Neural cell (in vitro differentiated cells): ENCODE results near the gene CYP46A1. TPM values are rescaled to one million over a fixed set of nuclear protein-coding genes. Genes with fewer than 3 reads are reported as not detected.

Experiments
- H2AFZ ChIP-seq: fragments of 200-600, 300-800 bp; sonication (generic), shearing (Covaris generic); 2 replicates; pipeline ENCODE4 v1.6.0; 2014; ENCODE audit warnings: low read depth, mild to moderate bottlenecking, antibody characterized with exemption, low read length, moderate library complexity
- H3F3A ChIP-seq: fragments of 200-600 bp; shearing (Covaris generic); 2 replicates; pipeline ENCODE4 v1.6.1; 2016; ENCODE audit warnings: mild to moderate bottlenecking, moderate library complexity, mixed read lengths, antibody characterized with exemption, low read length; ENCODE audit not compliant: insufficient read depth, poor library complexity, severe bottlenecking
- H3K27ac ChIP-seq: fragments of 200-600, 300-800 bp; sonication (generic), shearing (Covaris generic); 2 replicates; pipeline ENCODE4 v1.5.1; 2014; ENCODE audit warnings: mild to moderate bottlenecking, low read length, moderate library complexity
- H3K27me3 ChIP-seq: fragments of 300-800, 200-600 bp; sonication (generic), shearing (Covaris generic); 2 replicates; pipeline ENCODE4 v1.6.0; 2014; ENCODE audit warnings: mild to moderate bottlenecking, low read depth, low read length, moderate library complexity; ENCODE audit not compliant: insufficient read depth
- H3K36me3 ChIP-seq: fragments of 300-800, 200-600 bp; sonication (generic), shearing (Covaris generic); 2 replicates; pipeline ENCODE4 v1.5.1; 2014; ENCODE audit warnings: mild to moderate bottlenecking, antibody characterized with exemption, low read length, moderate library complexity; ENCODE audit not compliant: insufficient read depth
- H3K4me2 ChIP-seq: fragments of 300-800, 200-600 bp; sonication (generic), shearing (Covaris generic); 2 replicates; pipeline ENCODE4 v1.6.0; 2014; ENCODE audit warnings: mild to moderate bottlenecking, low read length
- H3K4me3 ChIP-seq: fragments of 300-800, 200-600 bp; sonication (generic), shearing (Covaris generic); 2 replicates; pipeline ENCODE4 v1.5.1; 2014; ENCODE audit warnings: mild to moderate bottlenecking, low read length, moderate library complexity
- H3K79me2 ChIP-seq: fragments of 200-600 bp; shearing (Covaris generic); replicated peaks from 2 replicates; pipeline ENCODE4 v1.6.0; 2014; ENCODE audit warnings: mild to moderate bottlenecking, low read length, moderate library complexity; ENCODE audit not compliant: insufficient read depth
- H3K9ac ChIP-seq: fragments of 300-800, 200-600 bp; sonication (generic), shearing (Covaris generic); 2 replicates; pipeline ENCODE4 v1.6.1; 2016; ENCODE audit warnings: mild to moderate bottlenecking, low read length, mixed read lengths
- H3K9me2 ChIP-seq: fragments of 200-600 bp; shearing (Covaris generic); 2 replicates; pipeline ENCODE4 v1.6.1; 2016; ENCODE audit warnings: mild to moderate bottlenecking, low read length, mixed read lengths; ENCODE audit not compliant: insufficient read depth
- H3K9me3 ChIP-seq: fragments of 200-600, 300-800 bp; sonication (generic), shearing (Covaris generic); 2 replicates; pipeline ENCODE4 v1.6.1; 2016; ENCODE audit warnings: mild to moderate bottlenecking, mixed run types, low read length, moderate library complexity, mixed read lengths
- H4K20me1 ChIP-seq: fragments of 200-600 bp; shearing (Covaris generic); 2 replicates; pipeline ENCODE4 v1.6.1; 2016; ENCODE audit warnings: mild to moderate bottlenecking, mixed run types; ENCODE audit not compliant: insufficient read depth
- EP300 ChIP-seq: fragments of 450-650 bp; conservative IDR thresholded peaks from 2 replicates; pipeline ENCODE4 v1.6.1; 2014; ENCODE audit warnings: antibody characterized with exemption, mild to moderate bottlenecking, moderate library complexity; ENCODE audit not compliant: poor library complexity, severe bottlenecking
- EZH2 ChIP-seq: fragments of 200-600, 300-800 bp; shearing (Covaris generic), sonication (generic); IDR thresholded peaks from 2 replicates; pipeline ENCODE4 v1.6.1; 2014; ENCODE audit warnings: antibody characterized with exemption, low read length, borderline replicate concordance, mild to moderate bottlenecking; ENCODE audit not compliant: insufficient read depth, poor library complexity, severe bottlenecking
- MXI1 ChIP-seq: fragments of 450-650 bp; conservative IDR thresholded peaks from 2 replicates; pipeline ENCODE4 v1.6.1; 2014; ENCODE audit warnings: antibody characterized with exemption, mild to moderate bottlenecking; ENCODE audit not compliant: poor library complexity, severe bottlenecking
- POLR2AphosphoS5 ChIP-seq: IDR thresholded peaks from 2 replicates; pipeline ENCODE4 v1.6.1; 2012
- RAD21 ChIP-seq: fragments of 450-650 bp; conservative IDR thresholded peaks from 2 replicates; pipeline ENCODE4 v1.6.1; 2014; ENCODE audit warnings: antibody characterized with exemption, mild to moderate bottlenecking, moderate library complexity
- SMC3 ChIP-seq: fragments of 450-650 bp; conservative IDR thresholded peaks from 2 replicates; pipeline ENCODE4 v1.6.1; 2014; ENCODE audit warnings: antibody characterized with exemption, mild to moderate bottlenecking, moderate library complexity; ENCODE audit not compliant: poor library complexity
- TAF1 ChIP-seq: IDR thresholded peaks from 2 replicates; pipeline ENCODE4 v1.6.1; 2012; ENCODE audit warnings: low read depth
- polyA plus RNA-seq: library from polyadenylated mRNA; depleted of rRNA; stranded (reverse); fragments of >200 nt; gene quantifications from 2 replicates; pipeline ENCODE4 v1.2.3, GENCODE V29; 2014
- TF ChIP-seq, protein P1 (sequence below): fragments of 450-650 bp; IDR thresholded peaks from 2 replicates; pipeline ENCODE4 v1.5.1; 2014; ENCODE audit warnings: antibody characterized with exemption, mild to moderate bottlenecking, moderate library complexity; ENCODE audit not compliant: poor library complexity, severe bottlenecking
- TF ChIP-seq, protein P2 (sequence below): IDR thresholded peaks from 2 replicates; pipeline ENCODE4 v1.6.1; 2012; ENCODE audit warnings: borderline replicate concordance

The CYP46A1 gene
- polyA plus RNA-seq, 1 donor from 2014 or later: 5.4 TPM

DNA sequence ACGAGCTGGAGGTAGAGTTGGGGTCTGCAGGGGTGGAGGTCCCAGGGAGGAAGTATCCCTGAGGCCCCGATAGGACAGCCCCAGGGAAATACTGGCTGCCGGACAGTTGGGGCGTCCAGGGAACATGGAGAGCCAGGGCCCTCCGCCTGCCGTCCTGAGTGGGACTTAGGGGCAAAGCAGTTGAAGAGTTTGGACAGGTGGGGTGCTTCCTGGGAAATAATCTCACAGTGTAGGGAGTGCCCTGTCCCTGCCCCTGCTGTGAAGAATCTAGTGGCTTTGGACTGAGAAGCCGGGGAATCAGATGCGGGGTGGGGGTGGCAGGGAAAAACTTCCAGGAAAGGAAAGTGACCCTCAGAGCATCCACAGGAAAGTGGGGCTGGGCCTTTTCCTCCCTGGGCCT, 49.0 kb upstream of the CYP46A1 start:
- Histone ChIP-seq H3K27ac (no peak overlapping the region), H3K9ac (no peak overlapping the region), H3K36me3 (no peaks in the 10 kb centered on the region), H3K79me2 (no peaks in the 10 kb centered on the region), H3K9me3 (no peaks in the 10 kb centered on the region), H3K4me2 (no peak overlapping the region), H3K9me2 (no peaks in the 10 kb centered on the region), H4K20me1 (no peaks in the 10 kb centered on the region), H3F3A (no peaks in the 10 kb centered on the region), H3K27me3 (no peaks in the 10 kb centered on the region), H3K4me3 (no peak overlapping the region), H2AFZ (no peak overlapping the region)
- TF ChIP-seq, protein P1, sequence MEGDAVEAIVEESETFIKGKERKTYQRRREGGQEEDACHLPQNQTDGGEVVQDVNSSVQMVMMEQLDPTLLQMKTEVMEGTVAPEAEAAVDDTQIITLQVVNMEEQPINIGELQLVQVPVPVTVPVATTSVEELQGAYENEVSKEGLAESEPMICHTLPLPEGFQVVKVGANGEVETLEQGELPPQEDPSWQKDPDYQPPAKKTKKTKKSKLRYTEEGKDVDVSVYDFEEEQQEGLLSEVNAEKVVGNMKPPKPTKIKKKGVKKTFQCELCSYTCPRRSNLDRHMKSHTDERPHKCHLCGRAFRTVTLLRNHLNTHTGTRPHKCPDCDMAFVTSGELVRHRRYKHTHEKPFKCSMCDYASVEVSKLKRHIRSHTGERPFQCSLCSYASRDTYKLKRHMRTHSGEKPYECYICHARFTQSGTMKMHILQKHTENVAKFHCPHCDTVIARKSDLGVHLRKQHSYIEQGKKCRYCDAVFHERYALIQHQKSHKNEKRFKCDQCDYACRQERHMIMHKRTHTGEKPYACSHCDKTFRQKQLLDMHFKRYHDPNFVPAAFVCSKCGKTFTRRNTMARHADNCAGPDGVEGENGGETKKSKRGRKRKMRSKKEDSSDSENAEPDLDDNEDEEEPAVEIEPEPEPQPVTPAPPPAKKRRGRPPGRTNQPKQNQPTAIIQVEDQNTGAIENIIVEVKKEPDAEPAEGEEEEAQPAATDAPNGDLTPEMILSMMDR: no peak
- no peak for TF ChIP-seq TAF1
- TF ChIP-seq RAD21: no peak
- TF ChIP-seq POLR2AphosphoS5: no peak
- TF ChIP-seq EZH2: no peak
- no peak for TF ChIP-seq EP300
- TF ChIP-seq SMC3: no peak
- no peak for TF ChIP-seq MXI1
- TF ChIP-seq, protein P2, sequence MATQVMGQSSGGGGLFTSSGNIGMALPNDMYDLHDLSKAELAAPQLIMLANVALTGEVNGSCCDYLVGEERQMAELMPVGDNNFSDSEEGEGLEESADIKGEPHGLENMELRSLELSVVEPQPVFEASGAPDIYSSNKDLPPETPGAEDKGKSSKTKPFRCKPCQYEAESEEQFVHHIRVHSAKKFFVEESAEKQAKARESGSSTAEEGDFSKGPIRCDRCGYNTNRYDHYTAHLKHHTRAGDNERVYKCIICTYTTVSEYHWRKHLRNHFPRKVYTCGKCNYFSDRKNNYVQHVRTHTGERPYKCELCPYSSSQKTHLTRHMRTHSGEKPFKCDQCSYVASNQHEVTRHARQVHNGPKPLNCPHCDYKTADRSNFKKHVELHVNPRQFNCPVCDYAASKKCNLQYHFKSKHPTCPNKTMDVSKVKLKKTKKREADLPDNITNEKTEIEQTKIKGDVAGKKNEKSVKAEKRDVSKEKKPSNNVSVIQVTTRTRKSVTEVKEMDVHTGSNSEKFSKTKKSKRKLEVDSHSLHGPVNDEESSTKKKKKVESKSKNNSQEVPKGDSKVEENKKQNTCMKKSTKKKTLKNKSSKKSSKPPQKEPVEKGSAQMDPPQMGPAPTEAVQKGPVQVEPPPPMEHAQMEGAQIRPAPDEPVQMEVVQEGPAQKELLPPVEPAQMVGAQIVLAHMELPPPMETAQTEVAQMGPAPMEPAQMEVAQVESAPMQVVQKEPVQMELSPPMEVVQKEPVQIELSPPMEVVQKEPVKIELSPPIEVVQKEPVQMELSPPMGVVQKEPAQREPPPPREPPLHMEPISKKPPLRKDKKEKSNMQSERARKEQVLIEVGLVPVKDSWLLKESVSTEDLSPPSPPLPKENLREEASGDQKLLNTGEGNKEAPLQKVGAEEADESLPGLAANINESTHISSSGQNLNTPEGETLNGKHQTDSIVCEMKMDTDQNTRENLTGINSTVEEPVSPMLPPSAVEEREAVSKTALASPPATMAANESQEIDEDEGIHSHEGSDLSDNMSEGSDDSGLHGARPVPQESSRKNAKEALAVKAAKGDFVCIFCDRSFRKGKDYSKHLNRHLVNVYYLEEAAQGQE: no peak

DNA sequence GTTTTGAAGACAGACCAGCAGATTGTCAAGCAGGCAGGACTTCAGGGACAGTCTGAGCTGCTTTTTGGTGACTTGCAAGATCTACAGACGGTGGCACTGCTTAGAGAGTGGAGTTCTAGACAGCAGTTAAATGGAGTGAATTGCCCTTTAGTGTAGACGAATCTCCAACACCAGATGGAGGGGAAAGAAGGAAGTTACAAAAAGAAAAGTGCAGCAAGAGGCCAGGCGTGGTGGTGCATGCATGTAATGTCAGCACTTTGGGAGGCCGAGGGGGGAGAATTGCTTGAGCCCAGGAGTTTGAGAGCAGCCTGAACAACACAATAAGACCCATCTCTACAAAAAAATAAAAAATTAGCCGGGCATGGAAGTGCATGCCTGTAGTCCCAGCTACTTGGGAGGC, 47.6 kb upstream of the CYP46A1 start:
- Histone ChIP-seq H2AFZ (no peak overlapping the region), H3F3A (no peaks in the 10 kb centered on the region), H3K27me3 (no peaks in the 10 kb centered on the region), H3K9ac (no peak overlapping the region), H3K9me3 (no peaks in the 10 kb centered on the region), H3K79me2 (no peaks in the 10 kb centered on the region), H4K20me1 (no peaks in the 10 kb centered on the region), H3K4me3 (no peak overlapping the region), H3K4me2 (no peak overlapping the region), H3K36me3 (no peaks in the 10 kb centered on the region), H3K9me2 (no peaks in the 10 kb centered on the region), H3K27ac (no peak overlapping the region)
- no peak for TF ChIP-seq MXI1
- TF ChIP-seq EZH2: no peak
- TF ChIP-seq, protein P2: no peak
